A673 (cell line): ENCODE data around the gene WTAP. TPM values are rescaled to one million over a fixed set of nuclear protein-coding genes. Genes with fewer than 3 reads are reported as not detected.
"Not testable (repeated sequence)": the region's sequence is repeated elsewhere in the genome, so short reads cannot be mapped to it uniquely, and the experiment has no call there.

Experiments
- BruUV-seq: library from RNA; stranded (reverse); fragments of 400-500 nt; replicated peaks from 2 replicates; lab custom pipeline; 2021; lab: Mats Ljungman, UMichigan
- CTCF ChIA-PET: fragments of 300-600 bp; sonication (Branson Sonifier 250); formaldehyde crosslinking; loops from one replicate; lab custom pipeline; 2022; ENCODE audit warnings: antibody characterized with exemption; lab: Charles Lee
- POLR2A ChIA-PET: fragments of 300-600 bp; sonication (Branson Sonifier 250); formaldehyde crosslinking; loops from one replicate; lab custom pipeline; 2022; ENCODE audit warnings: antibody characterized with exemption; ENCODE audit not compliant: low non-redundant PET; lab: Charles Lee
- DNase-seq: peaks from one replicate; pipeline ENCODE4 v3.0.0-alpha.2; 2015; ENCODE audit warnings: low spot score
- H3K27ac ChIP-seq: fragments of 200-600 bp; sonication (generic); 2 replicates; pipeline ENCODE4 v1.5.1; 2016; ENCODE audit warnings: mixed run types, low read depth, mild to moderate bottlenecking, mixed read lengths, antibody characterized with exemption, low read length; ENCODE audit not compliant: poor library complexity, severe bottlenecking
- H3K27me3 ChIP-seq: fragments of 200-600 bp; sonication (generic); replicated peaks from 2 replicates; pipeline ENCODE4 v1.6.1; 2017; ENCODE audit warnings: mixed run types, low read depth, mild to moderate bottlenecking, mixed read lengths, antibody characterized with exemption, low read length; ENCODE audit not compliant: insufficient read depth, poor library complexity
- H3K36me3 ChIP-seq: fragments of 200-600 bp; sonication (generic); 2 replicates; pipeline ENCODE4 v1.6.1; 2016; ENCODE audit warnings: mixed run types, mild to moderate bottlenecking, mixed read lengths, antibody characterized with exemption, low read length; ENCODE audit not compliant: insufficient read depth, poor library complexity, severe bottlenecking
- H3K4me1 ChIP-seq: fragments of 200-600 bp; sonication (generic); 2 replicates; pipeline ENCODE4 v1.6.1; 2017; ENCODE audit warnings: mixed run types, mild to moderate bottlenecking, mixed read lengths, antibody characterized with exemption, low read length; ENCODE audit not compliant: insufficient read depth, poor library complexity, severe bottlenecking
- H3K4me3 ChIP-seq: fragments of 200-600 bp; sonication (generic); 2 replicates; pipeline ENCODE4 v1.5.1; 2016; ENCODE audit warnings: low read depth, mixed run types, mild to moderate bottlenecking, mixed read lengths, low read length; ENCODE audit not compliant: poor library complexity, severe bottlenecking
- H3K9me3 ChIP-seq: fragments of 200-600 bp; sonication (generic); 2 replicates; pipeline ENCODE4 v1.6.1; 2016; ENCODE audit warnings: mixed run types, low read depth, mild to moderate bottlenecking, mixed read lengths, antibody characterized with exemption, low read length; ENCODE audit not compliant: poor library complexity, severe bottlenecking
- EZH2 ChIP-seq: fragments of 200-600 bp; sonication (generic); IDR thresholded peaks from 2 replicates; pipeline ENCODE4 v1.6.1; 2017; ENCODE audit warnings: borderline replicate concordance, low read depth, mild to moderate bottlenecking, mixed read lengths, antibody characterized with exemption, low read length; ENCODE audit not compliant: poor library complexity, severe bottlenecking
- intact Hi-C: fragments of 100-400 bp; cut with micrococcal nuclease; formaldehyde crosslinking; loops from one replicate; pipeline ENCODE4 v1.10.0; 2022; ENCODE audit not compliant: unreplicated experiment
- total RNA-seq: library from RNA; stranded (reverse); gene quantifications from 2 replicates; pipeline ENCODE4 v1.2.3, GENCODE V29; 2021
- TF ChIP-seq, protein P1 (sequence below): fragments of 300-800, 200-600 bp; sonication (generic); conservative IDR thresholded peaks from 2 replicates; pipeline ENCODE4 v1.5.1; 2017; ENCODE audit warnings: low read depth, mild to moderate bottlenecking, antibody characterized with exemption, low read length, moderate library complexity, mixed read lengths

WTAP gene
- total RNA-seq, 1 experiment from 2014 or later, result 109 TPM

DNA sequence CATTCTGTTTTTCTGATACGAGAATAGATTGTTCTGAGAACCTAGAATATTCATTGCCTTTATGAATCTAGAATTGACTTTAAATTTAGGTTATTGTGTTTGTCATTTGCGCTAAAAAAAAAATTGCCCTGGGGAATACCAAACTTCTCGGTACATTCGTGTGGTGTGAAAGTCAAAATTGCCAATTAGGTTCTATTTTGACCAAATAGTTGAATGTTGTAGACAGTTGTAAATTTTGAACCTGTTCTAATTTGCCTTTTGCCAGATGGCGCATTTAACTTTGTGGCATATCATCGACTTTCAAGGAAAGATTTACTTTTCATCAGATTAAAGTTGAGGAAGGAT is 3.0 kb downstream of the WTAP start:
- BruUV-seq, result no TSS peak
- POLR2A ChIA-PET, result interaction anchor here (1.0 kb wide), 1 partner anchor 32 kb away, joined by 3 read pairs; the partner anchor contains the start of gene ACAT2
- CTCF ChIA-PET, result no interaction called here

DNA sequence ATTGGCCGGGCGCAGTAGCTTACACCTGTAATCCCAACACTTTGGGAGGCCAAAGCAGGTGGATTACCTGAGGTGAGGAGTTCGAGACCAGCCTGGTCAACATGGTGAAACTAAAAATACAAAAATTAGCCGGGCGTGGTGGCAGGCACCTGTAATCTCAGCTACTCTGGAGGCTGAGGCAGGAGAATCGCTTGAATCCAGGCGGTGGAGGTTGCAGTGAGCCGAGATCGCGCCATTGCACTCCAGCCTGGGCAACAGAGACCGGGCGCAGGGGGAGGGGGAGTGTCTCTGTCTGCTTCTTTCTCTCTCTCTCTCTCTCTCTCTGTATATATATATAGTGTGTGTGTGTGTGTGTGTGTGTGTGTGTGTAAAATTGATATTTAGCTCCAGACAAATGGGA is 5.2 kb downstream of the WTAP start:
- H3K4me1 ChIP-seq, BruUV-seq, H3K9me3 ChIP-seq, H3K36me3 ChIP-seq, H3K27ac ChIP-seq, H3K27me3 ChIP-seq, CTCF ChIA-PET, intact Hi-C loops, H3K4me3 ChIP-seq, DNase-seq, POLR2A ChIA-PET: not testable (repeated sequence)

More for the DNA sequence above, 3.0 kb downstream of the WTAP start:
- no peak for TF ChIP-seq EZH2
- TF ChIP-seq, protein P1, sequence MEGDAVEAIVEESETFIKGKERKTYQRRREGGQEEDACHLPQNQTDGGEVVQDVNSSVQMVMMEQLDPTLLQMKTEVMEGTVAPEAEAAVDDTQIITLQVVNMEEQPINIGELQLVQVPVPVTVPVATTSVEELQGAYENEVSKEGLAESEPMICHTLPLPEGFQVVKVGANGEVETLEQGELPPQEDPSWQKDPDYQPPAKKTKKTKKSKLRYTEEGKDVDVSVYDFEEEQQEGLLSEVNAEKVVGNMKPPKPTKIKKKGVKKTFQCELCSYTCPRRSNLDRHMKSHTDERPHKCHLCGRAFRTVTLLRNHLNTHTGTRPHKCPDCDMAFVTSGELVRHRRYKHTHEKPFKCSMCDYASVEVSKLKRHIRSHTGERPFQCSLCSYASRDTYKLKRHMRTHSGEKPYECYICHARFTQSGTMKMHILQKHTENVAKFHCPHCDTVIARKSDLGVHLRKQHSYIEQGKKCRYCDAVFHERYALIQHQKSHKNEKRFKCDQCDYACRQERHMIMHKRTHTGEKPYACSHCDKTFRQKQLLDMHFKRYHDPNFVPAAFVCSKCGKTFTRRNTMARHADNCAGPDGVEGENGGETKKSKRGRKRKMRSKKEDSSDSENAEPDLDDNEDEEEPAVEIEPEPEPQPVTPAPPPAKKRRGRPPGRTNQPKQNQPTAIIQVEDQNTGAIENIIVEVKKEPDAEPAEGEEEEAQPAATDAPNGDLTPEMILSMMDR, result no peak
- intact Hi-C loops, result no loop called here
- Histone ChIP-seq H3K4me1 (peaks cover 10% of the 10 kb centered on the region), H3K27ac (no peak overlapping the region), H3K36me3 (peaks cover 5% of the 10 kb centered on the region), H3K9me3 (no peaks in the 10 kb centered on the region), H3K27me3 (no peaks in the 10 kb centered on the region), H3K4me3 (peak overlapping the region; percentile 93)
- DNase-seq, result no peak

GRCh38 chr6:159733395-159733794 is 6.1 kb downstream of the WTAP start:
- H3K4me3 ChIP-seq, H3K4me1 ChIP-seq, DNase-seq, BruUV-seq, CTCF ChIA-PET, H3K27ac ChIP-seq, intact Hi-C loops, H3K9me3 ChIP-seq, H3K27me3 ChIP-seq, POLR2A ChIA-PET: not testable (repeated sequence)
- peaks cover 12% of the 10 kb centered on the region for H3K36me3 ChIP-seq

- CTCF ChIA-PET, result no interaction called here
- Histone ChIP-seq H3K4me1 (peaks cover 11% of the 10 kb centered on the region), H3K27me3 (no peaks in the 10 kb centered on the region), H3K4me3 (no peak overlapping the region), H3K9me3 (no peaks in the 10 kb centered on the region), H3K36me3 (peaks cover 42% of the 10 kb centered on the region), H3K27ac (no peak overlapping the region)
- intact Hi-C loops, result no loop called here
- TF ChIP-seq EZH2, result no peak
- TF ChIP-seq, protein P1, result no peak
- BruUV-seq, result no TSS peak
- DNase-seq, result no peak
- POLR2A ChIA-PET, result no interaction called here
These were observed 9.6 kb downstream of the WTAP start for GRCh38 chr6:159736908-159737307.
